Smooth muscle cell (in vitro differentiated cells): Measurements from ENCODE around the gene DNAH2. TPM values are rescaled to one million over a fixed set of nuclear protein-coding genes. Genes with fewer than 3 reads are reported as not detected.

ENCODE experiments used
- DNase-seq: peaks from one replicate; lab custom pipeline; 2025; ENCODE audit not compliant: unreplicated experiment; lab: John Stamatoyannopoulos, UW
- H2AFZ ChIP-seq: fragments of 200-600 bp; sonication (generic); 2 replicates; pipeline ENCODE4 v1.6.0; 2016; ENCODE audit warnings: antibody characterized with exemption, low read depth, mild to moderate bottlenecking
- H3F3A ChIP-seq: fragments of 200-600 bp; sonication (generic); 2 replicates; pipeline ENCODE4 v1.6.0; 2017; ENCODE audit warnings: antibody characterized with exemption, low read depth
- H3K27ac ChIP-seq: fragments of 200-600 bp; sonication (generic); 2 replicates; pipeline ENCODE4 v1.5.1; 2016; ENCODE audit warnings: low read depth, mild to moderate bottlenecking
- H3K27me3 ChIP-seq: fragments of 200-600 bp; sonication (generic); 2 replicates; pipeline ENCODE4 v1.6.1; 2016; ENCODE audit warnings: low read depth, mild to moderate bottlenecking
- H3K36me3 ChIP-seq: fragments of 200-600 bp; sonication (generic); 2 replicates; pipeline ENCODE4 v1.5.1; 2016; ENCODE audit warnings: low read depth
- H3K4me1 ChIP-seq: fragments of 200-600 bp; sonication (generic); 2 replicates; pipeline ENCODE4 v1.5.1; 2016; ENCODE audit warnings: low read depth
- H3K4me2 ChIP-seq: fragments of 200-600 bp; sonication (generic); 2 replicates; pipeline ENCODE4 v1.6.0; 2016; ENCODE audit warnings: mild to moderate bottlenecking
- H3K4me3 ChIP-seq: fragments of 200-600 bp; sonication (generic); 2 replicates; pipeline ENCODE4 v1.5.1; 2016; ENCODE audit warnings: mild to moderate bottlenecking
- H3K79me2 ChIP-seq: fragments of 200-600 bp; sonication (generic); 2 replicates; pipeline ENCODE4 v1.6.0; 2016; ENCODE audit warnings: low read depth, mild to moderate bottlenecking
- H3K9ac ChIP-seq: fragments of 200-600 bp; sonication (generic); 2 replicates; pipeline ENCODE4 v1.6.0; 2016; ENCODE audit warnings: low read depth
- H3K9me3 ChIP-seq: fragments of 200-600 bp; sonication (generic); replicated peaks from 2 replicates; pipeline ENCODE4 v1.5.1; 2016; ENCODE audit warnings: low read depth
- H4K20me1 ChIP-seq: fragments of 200-600 bp; sonication (generic); 2 replicates; pipeline ENCODE4 v1.6.0; 2016; ENCODE audit warnings: low read depth
- CTCF ChIP-seq: fragments of 200-600 bp; sonication (generic); IDR thresholded peaks from 2 replicates; pipeline ENCODE4 v1.5.1; 2017; ENCODE audit warnings: borderline replicate concordance, mild to moderate bottlenecking, antibody characterized with exemption; ENCODE audit not compliant: insufficient read depth, poor library complexity, severe bottlenecking
- WGBS: methylation state at CpG from one replicate; pipeline ENCODE4 v1.1.7; 2016; ENCODE audit warnings: low lambda C conversion rate; 5-methylcytosine and 5-hydroxymethylcytosine counted together
- polyA plus RNA-seq: library from polyadenylated mRNA; unstranded; fragments of >200 nt; fragmentation: Nextera tagmentation; extraction: Ambion mirVana; gene quantifications from 2 replicates; pipeline ENCODE4 v1.2.1, GENCODE V29; 2016
- total RNA-seq: library from RNA; depleted of rRNA; stranded (reverse); fragments of >200 nt; gene quantifications from 2 replicates; pipeline ENCODE4 v1.2.3, GENCODE V29; 2014

The DNAH2 gene
- total and polyA plus RNA-seq, 2 experiments from 2014 or later: not detected

DNA sequence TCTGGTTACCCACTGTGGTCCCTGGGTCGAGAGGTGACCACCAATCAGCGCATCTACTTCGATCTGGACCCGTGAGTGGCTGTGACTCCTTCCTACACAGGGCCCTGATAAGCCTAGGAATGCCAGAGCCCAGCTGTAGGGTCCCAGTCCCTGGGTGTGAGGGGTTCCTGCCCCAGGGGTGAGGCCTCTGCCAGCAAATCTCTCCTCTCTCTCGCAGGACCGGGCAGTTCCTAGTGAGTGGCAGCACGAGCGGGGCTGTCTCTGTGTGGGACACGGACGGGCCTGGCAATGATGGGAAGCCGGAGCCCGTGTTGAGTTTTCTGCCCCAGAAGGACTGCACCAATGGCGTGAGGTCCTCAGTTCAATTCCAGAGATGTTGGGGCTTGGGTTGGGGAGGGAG lies 14.8 kb upstream of the DNAH2 start:
- no peak overlapping the region for H3K4me3 ChIP-seq
- no peaks in the 10 kb centered on the region for H4K20me1 ChIP-seq
- H2AFZ ChIP-seq: no peak overlapping the region
- no peaks in the 10 kb centered on the region for H3K36me3 ChIP-seq
- WGBS: 92% methylated on average over 13 of the region's 13 CpGs
- H3K9ac ChIP-seq: no peak overlapping the region
- no peak for DNase-seq
- H3K79me2 ChIP-seq: no peaks in the 10 kb centered on the region
- H3K9me3 ChIP-seq: no peaks in the 10 kb centered on the region
- TF ChIP-seq CTCF: no peak
- no peaks in the 10 kb centered on the region for H3F3A ChIP-seq
- H3K4me1 ChIP-seq: peaks cover 22% of the 10 kb centered on the region
- H3K27me3 ChIP-seq: no peaks in the 10 kb centered on the region
- no peak overlapping the region for H3K27ac ChIP-seq
- H3K4me2 ChIP-seq: no peak overlapping the region

- H3K9me3 ChIP-seq: no peaks in the 10 kb centered on the region
- DNase-seq: peak; percentile 36
- H3K79me2 ChIP-seq: no peaks in the 10 kb centered on the region
- H3K27ac ChIP-seq: peak overlapping the region; percentile 55
- H2AFZ ChIP-seq: no peak overlapping the region
- H3K9ac ChIP-seq: peak overlapping the region; percentile 82
- no peaks in the 10 kb centered on the region for H3F3A ChIP-seq
- H3K36me3 ChIP-seq: no peaks in the 10 kb centered on the region
- H4K20me1 ChIP-seq: no peaks in the 10 kb centered on the region
- no peaks in the 10 kb centered on the region for H3K27me3 ChIP-seq
- WGBS: 17% methylated on average over 21 of the region's 24 CpGs
- peaks cover 22% of the 10 kb centered on the region for H3K4me1 ChIP-seq
- H3K4me3 ChIP-seq: peak overlapping the region; percentile 61
- no peak for TF ChIP-seq CTCF
- peak overlapping the region; percentile 88 for H3K4me2 ChIP-seq
Observed at GRCh38 chr17:7703584-7704479, 13.7 kb upstream of the DNAH2 start.

GRCh38 chr17:7704601-7705268 lies 12.8 kb upstream of the DNAH2 start, which contains the start of gene EFNB3:
Gene EFNB3, plus strand, starts transcription at chr17:7705202. Its CDS starts 397 bp downstream, at chr17:7705599.
- H3K79me2 ChIP-seq: no peaks in the 10 kb centered on the region
- H3K9ac ChIP-seq: peak within 1 kb of the TSS; percentile 82
- DNase-seq: no peak
- 3% methylated on average over 17 of the region's 45 CpGs for WGBS
- peak within 1 kb of the TSS; percentile 88 for H3K4me2 ChIP-seq
- H3K36me3 ChIP-seq: no peaks in the 10 kb centered on the region
- peak within 1 kb of the TSS; percentile 61 for H3K4me3 ChIP-seq
- H3F3A ChIP-seq: no peaks in the 10 kb centered on the region
- H4K20me1 ChIP-seq: no peaks in the 10 kb centered on the region
- H3K9me3 ChIP-seq: no peaks in the 10 kb centered on the region
- no peak for TF ChIP-seq CTCF
- peak within 1 kb of the TSS; percentile 71 for H2AFZ ChIP-seq
- no peaks in the 10 kb centered on the region for H3K27me3 ChIP-seq
- H3K27ac ChIP-seq: peak within 1 kb of the TSS; percentile 55
- H3K4me1 ChIP-seq: peaks cover 22% of the 10 kb centered on the region
